HepG2 (cell line): ENCODE results near the gene KDM7A. TPM values are rescaled to one million over a fixed set of nuclear protein-coding genes. Genes with fewer than 3 reads are reported as not detected.
A peak's percentile ranks its signal among the peaks of the same experiment; 100 is the strongest.

Experiments used
- BRCA1 ChIP-seq: sonication (generic); formaldehyde crosslinking; IDR thresholded peaks from 2 replicates; pipeline ENCODE4 v1.4.0; 2020; ENCODE audit warnings: missing genetic modification reagents
- MXI1 ChIP-seq: IDR thresholded peaks from 3 replicates; pipeline ENCODE4 v1.6.1; 2012; ENCODE audit warnings: low read depth, low read length, inconsistent platforms, borderline replicate concordance
- NFIB ChIP-seq: sonication (generic); formaldehyde crosslinking; IDR thresholded peaks from 2 replicates; pipeline ENCODE4 v1.9.0; 2021; ENCODE audit warnings: missing genetic modification reagents, mild to moderate bottlenecking, borderline replicate concordance
- NFRKB ChIP-seq: fragments of 450-650 bp; IDR thresholded peaks from 2 replicates; pipeline ENCODE4 v1.6.1; 2017
- PHF21A ChIP-seq: sonication (generic); formaldehyde crosslinking; IDR thresholded peaks from 2 replicates; pipeline ENCODE4 v1.5.0; 2020; ENCODE audit warnings: mild to moderate bottlenecking, missing genetic modification reagents
- SETDB1 ChIP-seq: sonication (generic); formaldehyde crosslinking; IDR thresholded peaks from 2 replicates; pipeline ENCODE4 v1.5.1; 2020; ENCODE audit warnings: missing genetic modification reagents, mild to moderate bottlenecking, borderline replicate concordance
- SMAD1 ChIP-seq: sonication (generic); formaldehyde crosslinking; IDR thresholded peaks from 2 replicates; pipeline ENCODE4 v1.4.0; 2020; ENCODE audit warnings: missing genetic modification reagents, low read depth, mild to moderate bottlenecking, borderline replicate concordance
- ZNF746 ChIP-seq: sonication (generic); formaldehyde crosslinking; IDR thresholded peaks from 2 replicates; pipeline ENCODE4 v1.8.0; 2022; ENCODE audit warnings: mild to moderate bottlenecking, missing genetic modification reagents
- polyA plus RNA-seq, 8 experiments: library from polyadenylated mRNA; depleted of rRNA in 3 of 8; stranded (reverse) in 7 of 8; unstranded in 1 of 8; fragments of >200 nt; fragmentation: Illumina TruSeq in 4 of 8; extraction: Trizol in 4 of 8; gene quantifications; 2 replicates each; pipeline versions ENCODE4 v1.2.1 to v1.2.3, GENCODE V29; 2011 to 2016; ENCODE audit warnings: low read depth in 4 of 8, missing spikeins in 1 of 8, mixed read lengths in 1 of 8; ENCODE audit not compliant: insufficient read depth in 1 of 8
- total RNA-seq, 5 experiments: library from RNA; depleted of rRNA; stranded (reverse); fragments of >200 nt; fragmentation: Illumina TruSeq; extraction: Trizol; gene quantifications; 2 replicates each; pipeline ENCODE4 v1.2.3, GENCODE V29; 2016; ENCODE audit warnings: low read depth in 1 of 5
- TF ChIP-seq, protein P1 (sequence below): sonication (generic); formaldehyde crosslinking; IDR thresholded peaks from 2 replicates; pipeline ENCODE4 v1.4.0; 2020; ENCODE audit warnings: missing genetic modification reagents
- TF ChIP-seq, protein P2 (sequence below): IDR thresholded peaks from 2 replicates; pipeline ENCODE4 v1.6.1; 2016; ENCODE audit warnings: mild to moderate bottlenecking
- TF ChIP-seq, protein P3 (sequence below): IDR thresholded peaks from 2 replicates; pipeline ENCODE4 v1.6.1; 2016; ENCODE audit warnings: low read depth, borderline replicate concordance
- TF ChIP-seq, protein P4 (sequence below): sonication (generic); formaldehyde crosslinking; IDR thresholded peaks from 2 replicates; pipeline ENCODE4 v1.4.0; 2020; ENCODE audit warnings: low read depth, missing genetic modification reagents
- TF ChIP-seq, protein P5 (sequence below): sonication (generic); formaldehyde crosslinking; IDR thresholded peaks from 2 replicates; pipeline ENCODE4 v1.5.0; 2020; ENCODE audit warnings: missing genetic modification reagents
- TF ChIP-seq, protein P6 (sequence below): sonication (generic); formaldehyde crosslinking; IDR thresholded peaks from 2 replicates; pipeline ENCODE4 v1.9.0; 2021; ENCODE audit warnings: missing genetic modification reagents, borderline replicate concordance
- TF ChIP-seq, protein P7 (sequence below): sonication (generic); formaldehyde crosslinking; IDR thresholded peaks from 2 replicates; pipeline ENCODE4 v1.5.1; 2020; ENCODE audit warnings: missing genetic modification reagents, mild to moderate bottlenecking, borderline replicate concordance

KDM7A gene
- total and polyA plus RNA-seq, 2 of the 13 experiments (the other 11 are each of a cell fraction or from before 2014, with no cell fraction given): 10.8 to 16.8 TPM

DNA sequence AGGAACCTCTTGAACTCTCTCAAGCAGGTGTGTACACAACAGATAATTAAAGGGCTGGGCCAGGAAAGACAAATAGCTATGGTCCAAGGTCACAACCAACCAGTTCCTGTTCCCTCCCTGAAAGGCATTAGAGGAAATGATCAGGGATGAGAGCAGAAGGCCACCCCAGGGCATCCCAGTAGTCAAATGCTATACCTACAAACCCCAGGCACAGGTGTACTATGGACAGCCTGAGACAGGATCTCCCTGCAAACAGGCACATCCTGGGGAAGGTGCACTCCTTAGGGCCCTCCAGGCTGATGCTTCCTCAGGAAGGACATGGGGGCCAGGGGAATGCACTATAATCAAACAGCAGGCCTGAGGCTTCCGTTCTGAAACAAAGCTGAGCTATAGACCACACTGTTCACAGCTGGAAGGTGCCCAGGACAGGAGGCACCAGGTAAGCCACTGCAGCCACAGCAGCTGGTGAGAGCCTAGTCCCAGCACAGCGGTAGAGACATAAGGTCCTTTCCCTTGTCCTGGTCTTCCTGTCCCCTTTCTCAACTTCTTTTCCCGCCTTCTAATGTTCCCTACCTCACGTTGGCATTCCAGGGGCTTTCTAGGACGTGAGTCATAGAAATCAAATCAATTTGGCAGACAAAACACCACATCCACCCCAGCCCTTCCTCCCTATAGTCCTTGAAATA is 127.3 kb downstream of the KDM7A start (continued):
- TF ChIP-seq, protein P1, sequence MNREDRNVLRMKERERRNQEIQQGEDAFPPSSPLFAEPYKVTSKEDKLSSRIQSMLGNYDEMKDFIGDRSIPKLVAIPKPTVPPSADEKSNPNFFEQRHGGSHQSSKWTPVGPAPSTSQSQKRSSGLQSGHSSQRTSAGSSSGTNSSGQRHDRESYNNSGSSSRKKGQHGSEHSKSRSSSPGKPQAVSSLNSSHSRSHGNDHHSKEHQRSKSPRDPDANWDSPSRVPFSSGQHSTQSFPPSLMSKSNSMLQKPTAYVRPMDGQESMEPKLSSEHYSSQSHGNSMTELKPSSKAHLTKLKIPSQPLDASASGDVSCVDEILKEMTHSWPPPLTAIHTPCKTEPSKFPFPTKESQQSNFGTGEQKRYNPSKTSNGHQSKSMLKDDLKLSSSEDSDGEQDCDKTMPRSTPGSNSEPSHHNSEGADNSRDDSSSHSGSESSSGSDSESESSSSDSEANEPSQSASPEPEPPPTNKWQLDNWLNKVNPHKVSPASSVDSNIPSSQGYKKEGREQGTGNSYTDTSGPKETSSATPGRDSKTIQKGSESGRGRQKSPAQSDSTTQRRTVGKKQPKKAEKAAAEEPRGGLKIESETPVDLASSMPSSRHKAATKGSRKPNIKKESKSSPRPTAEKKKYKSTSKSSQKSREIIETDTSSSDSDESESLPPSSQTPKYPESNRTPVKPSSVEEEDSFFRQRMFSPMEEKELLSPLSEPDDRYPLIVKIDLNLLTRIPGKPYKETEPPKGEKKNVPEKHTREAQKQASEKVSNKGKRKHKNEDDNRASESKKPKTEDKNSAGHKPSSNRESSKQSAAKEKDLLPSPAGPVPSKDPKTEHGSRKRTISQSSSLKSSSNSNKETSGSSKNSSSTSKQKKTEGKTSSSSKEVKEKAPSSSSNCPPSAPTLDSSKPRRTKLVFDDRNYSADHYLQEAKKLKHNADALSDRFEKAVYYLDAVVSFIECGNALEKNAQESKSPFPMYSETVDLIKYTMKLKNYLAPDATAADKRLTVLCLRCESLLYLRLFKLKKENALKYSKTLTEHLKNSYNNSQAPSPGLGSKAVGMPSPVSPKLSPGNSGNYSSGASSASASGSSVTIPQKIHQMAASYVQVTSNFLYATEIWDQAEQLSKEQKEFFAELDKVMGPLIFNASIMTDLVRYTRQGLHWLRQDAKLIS: no peak
- TF ChIP-seq, protein P2, sequence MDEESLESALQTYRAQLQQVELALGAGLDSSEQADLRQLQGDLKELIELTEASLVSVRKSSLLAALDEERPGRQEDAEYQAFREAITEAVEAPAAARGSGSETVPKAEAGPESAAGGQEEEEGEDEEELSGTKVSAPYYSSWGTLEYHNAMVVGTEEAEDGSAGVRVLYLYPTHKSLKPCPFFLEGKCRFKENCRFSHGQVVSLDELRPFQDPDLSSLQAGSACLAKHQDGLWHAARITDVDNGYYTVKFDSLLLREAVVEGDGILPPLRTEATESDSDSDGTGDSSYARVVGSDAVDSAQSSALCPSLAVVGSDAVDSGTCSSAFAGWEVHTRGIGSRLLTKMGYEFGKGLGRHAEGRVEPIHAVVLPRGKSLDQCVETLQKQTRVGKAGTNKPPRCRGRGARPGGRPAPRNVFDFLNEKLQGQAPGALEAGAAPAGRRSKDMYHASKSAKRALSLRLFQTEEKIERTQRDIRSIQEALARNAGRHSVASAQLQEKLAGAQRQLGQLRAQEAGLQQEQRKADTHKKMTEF (CRISPR knock-in tag): peak; percentile 93
- TF ChIP-seq, protein P3, sequence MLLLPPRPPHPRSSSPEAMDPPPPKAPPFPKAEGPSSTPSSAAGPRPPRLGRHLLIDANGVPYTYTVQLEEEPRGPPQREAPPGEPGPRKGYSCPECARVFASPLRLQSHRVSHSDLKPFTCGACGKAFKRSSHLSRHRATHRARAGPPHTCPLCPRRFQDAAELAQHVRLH: 0 out of 2 replicates have a peak, but pooled peaks have one; percentile 69
- TF ChIP-seq, protein P4, sequence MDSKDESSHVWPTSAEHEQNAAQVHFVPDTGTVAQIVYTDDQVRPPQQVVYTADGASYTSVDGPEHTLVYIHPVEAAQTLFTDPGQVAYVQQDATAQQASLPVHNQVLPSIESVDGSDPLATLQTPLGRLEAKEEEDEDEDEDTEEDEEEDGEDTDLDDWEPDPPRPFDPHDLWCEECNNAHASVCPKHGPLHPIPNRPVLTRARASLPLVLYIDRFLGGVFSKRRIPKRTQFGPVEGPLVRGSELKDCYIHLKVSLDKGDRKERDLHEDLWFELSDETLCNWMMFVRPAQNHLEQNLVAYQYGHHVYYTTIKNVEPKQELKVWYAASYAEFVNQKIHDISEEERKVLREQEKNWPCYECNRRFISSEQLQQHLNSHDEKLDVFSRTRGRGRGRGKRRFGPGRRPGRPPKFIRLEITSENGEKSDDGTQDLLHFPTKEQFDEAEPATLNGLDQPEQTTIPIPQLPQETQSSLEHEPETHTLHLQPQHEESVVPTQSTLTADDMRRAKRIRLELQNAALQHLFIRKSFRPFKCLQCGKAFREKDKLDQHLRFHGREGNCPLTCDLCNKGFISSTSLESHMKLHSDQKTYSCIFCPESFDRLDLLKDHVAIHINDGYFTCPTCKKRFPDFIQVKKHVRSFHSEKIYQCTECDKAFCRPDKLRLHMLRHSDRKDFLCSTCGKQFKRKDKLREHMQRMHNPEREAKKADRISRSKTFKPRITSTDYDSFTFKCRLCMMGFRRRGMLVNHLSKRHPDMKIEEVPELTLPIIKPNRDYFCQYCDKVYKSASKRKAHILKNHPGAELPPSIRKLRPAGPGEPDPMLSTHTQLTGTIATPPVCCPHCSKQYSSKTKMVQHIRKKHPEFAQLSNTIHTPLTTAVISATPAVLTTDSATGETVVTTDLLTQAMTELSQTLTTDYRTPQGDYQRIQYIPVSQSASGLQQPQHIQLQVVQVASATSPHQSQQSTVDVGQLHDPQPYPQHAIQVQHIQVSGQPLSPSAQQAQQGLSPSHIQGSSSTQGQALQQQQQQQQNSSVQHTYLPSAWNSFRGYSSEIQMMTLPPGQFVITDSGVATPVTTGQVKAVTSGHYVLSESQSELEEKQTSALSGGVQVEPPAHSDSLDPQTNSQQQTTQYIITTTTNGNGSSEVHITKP: peak; percentile 55; the same call in 1 of the 2 replicates
- TF ChIP-seq SMAD1 (CRISPR knock-in tag) (peak; percentile 47; the same call in 1 of the 2 replicates), SETDB1 (CRISPR knock-in tag) (no peak), NFRKB (no peak), ZNF746 (peak; percentile 70; the same call in 1 of the 2 replicates), NFIB (CRISPR knock-in tag) (no peak), PHF21A (CRISPR knock-in tag) (peak; percentile 99), MXI1 (no peak; the same call in 2 of the 3 replicates), BRCA1 (0 out of 2 replicates have a peak, but pooled peaks have one; percentile 42)
- TF ChIP-seq, protein P5, sequence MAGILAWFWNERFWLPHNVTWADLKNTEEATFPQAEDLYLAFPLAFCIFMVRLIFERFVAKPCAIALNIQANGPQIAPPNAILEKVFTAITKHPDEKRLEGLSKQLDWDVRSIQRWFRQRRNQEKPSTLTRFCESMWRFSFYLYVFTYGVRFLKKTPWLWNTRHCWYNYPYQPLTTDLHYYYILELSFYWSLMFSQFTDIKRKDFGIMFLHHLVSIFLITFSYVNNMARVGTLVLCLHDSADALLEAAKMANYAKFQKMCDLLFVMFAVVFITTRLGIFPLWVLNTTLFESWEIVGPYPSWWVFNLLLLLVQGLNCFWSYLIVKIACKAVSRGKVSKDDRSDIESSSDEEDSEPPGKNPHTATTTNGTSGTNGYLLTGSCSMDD (CRISPR knock-in tag): no peak
- TF ChIP-seq, protein P6, sequence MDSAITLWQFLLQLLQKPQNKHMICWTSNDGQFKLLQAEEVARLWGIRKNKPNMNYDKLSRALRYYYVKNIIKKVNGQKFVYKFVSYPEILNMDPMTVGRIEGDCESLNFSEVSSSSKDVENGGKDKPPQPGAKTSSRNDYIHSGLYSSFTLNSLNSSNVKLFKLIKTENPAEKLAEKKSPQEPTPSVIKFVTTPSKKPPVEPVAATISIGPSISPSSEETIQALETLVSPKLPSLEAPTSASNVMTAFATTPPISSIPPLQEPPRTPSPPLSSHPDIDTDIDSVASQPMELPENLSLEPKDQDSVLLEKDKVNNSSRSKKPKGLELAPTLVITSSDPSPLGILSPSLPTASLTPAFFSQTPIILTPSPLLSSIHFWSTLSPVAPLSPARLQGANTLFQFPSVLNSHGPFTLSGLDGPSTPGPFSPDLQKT (CRISPR knock-in tag): 0 out of 2 replicates have a peak, but pooled peaks have one; percentile 24
- TF ChIP-seq, protein P7, sequence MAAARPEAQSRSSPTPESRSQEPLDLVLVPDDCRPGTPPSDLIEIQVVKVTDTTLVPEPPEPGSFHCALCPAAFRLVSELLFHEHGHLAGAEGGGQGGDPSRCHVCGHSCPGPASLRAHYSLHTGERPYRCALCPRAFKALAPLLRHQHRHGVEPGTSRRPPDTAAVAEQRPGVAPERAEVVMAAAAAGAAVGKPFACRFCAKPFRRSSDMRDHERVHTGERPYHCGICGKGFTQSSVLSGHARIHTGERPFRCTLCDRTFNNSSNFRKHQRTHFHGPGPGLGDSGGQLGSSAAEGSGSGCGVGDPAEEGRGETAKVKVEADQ (CRISPR knock-in tag): no peak
